HepG2 (cell line): ENCODE measurements around the gene SYNE3. TPM values are rescaled to one million over a fixed set of nuclear protein-coding genes. Genes with fewer than 3 reads are reported as not detected.

Experiments
- AGO1 ChIP-seq: fragments of 200-400 bp; formaldehyde crosslinking; IDR thresholded peaks from 2 replicates; pipeline ENCODE4 v1.6.1; 2017; ENCODE audit warnings: mild to moderate bottlenecking, low read depth, low read length, moderate library complexity; ENCODE audit not compliant: poor library complexity, severe bottlenecking
- DMTF1 ChIP-seq: sonication (generic); formaldehyde crosslinking; IDR thresholded peaks from 2 replicates; pipeline ENCODE4 v1.4.0; 2020; ENCODE audit warnings: mild to moderate bottlenecking, missing genetic modification reagents
- FOSL2 ChIP-seq: sonication (generic); formaldehyde crosslinking; IDR thresholded peaks from 2 replicates; pipeline ENCODE4 v1.4.0; 2020; ENCODE audit warnings: missing genetic modification reagents
- FOXO1 ChIP-seq: sonication (generic); formaldehyde crosslinking; IDR thresholded peaks from 2 replicates; pipeline ENCODE4 v1.4.0; 2020; ENCODE audit warnings: missing genetic modification reagents
- GLI4 ChIP-seq: sonication (generic); formaldehyde crosslinking; IDR thresholded peaks from 2 replicates; pipeline ENCODE4 v1.5.1; 2020; ENCODE audit warnings: missing genetic modification reagents, mild to moderate bottlenecking, moderate library complexity, borderline replicate concordance
- GZF1 ChIP-seq: sonication (generic); formaldehyde crosslinking; IDR thresholded peaks from 2 replicates; pipeline ENCODE4 v1.5.1; 2020; ENCODE audit warnings: mild to moderate bottlenecking, missing genetic modification reagents
- HOXA3 ChIP-seq: sonication (generic); formaldehyde crosslinking; IDR thresholded peaks from 2 replicates; pipeline ENCODE4 v1.5.0; 2020; ENCODE audit warnings: missing genetic modification reagents
- MAX ChIP-seq: IDR thresholded peaks from 2 replicates; pipeline ENCODE4 v1.6.1; 2012; ENCODE audit warnings: inconsistent platforms
- PLSCR1 ChIP-seq: sonication (generic); formaldehyde crosslinking; IDR thresholded peaks from 2 replicates; pipeline ENCODE4 v1.5.0; 2020; ENCODE audit warnings: missing genetic modification reagents, mild to moderate bottlenecking, borderline replicate concordance
- RNF219 ChIP-seq: sonication (generic); formaldehyde crosslinking; IDR thresholded peaks from 2 replicates; pipeline ENCODE4 v1.5.0; 2020; ENCODE audit warnings: mild to moderate bottlenecking, missing genetic modification reagents
- SIN3B ChIP-seq: fragments of 150-350 bp; IDR thresholded peaks from 2 replicates; pipeline ENCODE4 v1.6.1; 2014; ENCODE audit warnings: low read length
- TCF12 ChIP-seq, 2 experiments: fragments of 450-650 bp in 1 of 2; sonication (generic) in 1 of 2; formaldehyde crosslinking in 1 of 2; IDR thresholded peaks; 2 replicates each; pipeline versions ENCODE4 v1.6.1 to v1.8.0; 2017 to 2022; ENCODE audit warnings: antibody characterized with exemption in 1 of 2, mild to moderate bottlenecking in 1 of 2, missing genetic modification reagents in 1 of 2, moderate library complexity in 1 of 2
- TERF1 ChIP-seq: sonication (generic); formaldehyde crosslinking; IDR thresholded peaks from 2 replicates; pipeline ENCODE4 v1.8.0; 2022; ENCODE audit warnings: mild to moderate bottlenecking, missing genetic modification reagents, moderate library complexity
- YEATS2 ChIP-seq: sonication (generic); formaldehyde crosslinking; IDR thresholded peaks from 2 replicates; pipeline ENCODE4 v1.4.0; 2020; ENCODE audit warnings: missing genetic modification reagents, borderline replicate concordance
- ZBTB25 ChIP-seq: IDR thresholded peaks from 2 replicates; pipeline ENCODE4 v1.6.1; 2018; ENCODE audit warnings: missing genetic modification reagents
- ZNF207 ChIP-seq: fragments of 450-650 bp; IDR thresholded peaks from 2 replicates; pipeline ENCODE4 v1.6.1; 2016; ENCODE audit warnings: antibody characterized with exemption, borderline replicate concordance
- ZNF317 ChIP-seq: sonication (generic); formaldehyde crosslinking; IDR thresholded peaks from 2 replicates; pipeline ENCODE4 v1.5.0; 2020; ENCODE audit warnings: mild to moderate bottlenecking, missing genetic modification reagents
- ZNF446 ChIP-seq: sonication (generic); formaldehyde crosslinking; IDR thresholded peaks from 2 replicates; pipeline ENCODE4 v1.5.0; 2020; ENCODE audit warnings: mild to moderate bottlenecking, missing genetic modification reagents
- ZNF460 ChIP-seq: sonication (generic); formaldehyde crosslinking; IDR thresholded peaks from 2 replicates; pipeline ENCODE4 v1.5.1; 2020; ENCODE audit warnings: missing genetic modification reagents, mild to moderate bottlenecking, borderline replicate concordance
- ZNF549 ChIP-seq: sonication (generic); formaldehyde crosslinking; IDR thresholded peaks from 2 replicates; pipeline ENCODE4 v1.5.0; 2020; ENCODE audit warnings: missing genetic modification reagents
- ZNF605 ChIP-seq: sonication (generic); formaldehyde crosslinking; IDR thresholded peaks from 2 replicates; pipeline ENCODE4 v1.8.0; 2022; ENCODE audit warnings: mild to moderate bottlenecking, missing genetic modification reagents
- ZNF713 ChIP-seq: sonication (generic); formaldehyde crosslinking; IDR thresholded peaks from 2 replicates; pipeline ENCODE4 v1.4.0; 2020; ENCODE audit warnings: mild to moderate bottlenecking, missing genetic modification reagents
- polyA plus RNA-seq, 8 experiments: library from polyadenylated mRNA; depleted of rRNA in 3 of 8; stranded (reverse) in 7 of 8; unstranded in 1 of 8; fragments of >200 nt; fragmentation: Illumina TruSeq in 4 of 8; extraction: Trizol in 4 of 8; gene quantifications; 2 replicates each; pipeline versions ENCODE4 v1.2.1 to v1.2.3, GENCODE V29; 2011 to 2016; ENCODE audit warnings: low read depth in 4 of 8, missing spikeins in 1 of 8, mixed read lengths in 1 of 8; ENCODE audit not compliant: insufficient read depth in 1 of 8
- total RNA-seq, 5 experiments: library from RNA; depleted of rRNA; stranded (reverse); fragments of >200 nt; fragmentation: Illumina TruSeq; extraction: Trizol; gene quantifications; 2 replicates each; pipeline ENCODE4 v1.2.3, GENCODE V29; 2016; ENCODE audit warnings: low read depth in 1 of 5

Gene SYNE3
- total and polyA plus RNA-seq, 2 of the 13 experiments (the other 11 are each of a cell fraction or from before 2014, with no cell fraction given) = 7.8 to 8.0 TPM

GRCh38 chr14:95523051-95523814, 6.8 kb upstream of the SYNE3 start (continued):
- TF ChIP-seq ZBTB25 (CRISPR knock-in tag) (peak; percentile 63), MAX (peak; percentile 66), ZNF605 (CRISPR knock-in tag) (no peak), FOXO1 (peak; percentile 58; the same call in 1 of the 2 replicates), TCF12 (IDR thresholded peaks at IDR 0.05) (no peak), TCF12 (CRISPR knock-in tag; IDR thresholded peaks at IDR 0.05) (no peak), DMTF1 (CRISPR knock-in tag) (no peak), ZNF446 (no peak), TERF1 (CRISPR knock-in tag) (no peak), HOXA3 (CRISPR knock-in tag) (peak; percentile 73; the same call in 1 of the 2 replicates), GZF1 (CRISPR knock-in tag) (no peak), AGO1 (no peak), FOSL2 (CRISPR knock-in tag) (peak; percentile 86), ZNF207 (no peak), ZNF549 (CRISPR knock-in tag) (no peak), ZNF460 (no peak; the same call in 1 of the 2 replicates), PLSCR1 (no peak), RNF219 (peak; percentile 38; the same call in 1 of the 2 replicates), GLI4 (CRISPR knock-in tag) (no peak), SIN3B (no peak), ZNF317 (CRISPR knock-in tag) (no peak), ZNF713 (CRISPR knock-in tag) (no peak), YEATS2 (CRISPR knock-in tag) (no peak)
